Measurements from ENCODE around the gene TMEM129.
"Not testable (repeated sequence)": the region's sequence is repeated elsewhere in the genome, so short reads cannot be mapped to it uniquely, and the experiment has no call there.

TMEM129 gene

DNA sequence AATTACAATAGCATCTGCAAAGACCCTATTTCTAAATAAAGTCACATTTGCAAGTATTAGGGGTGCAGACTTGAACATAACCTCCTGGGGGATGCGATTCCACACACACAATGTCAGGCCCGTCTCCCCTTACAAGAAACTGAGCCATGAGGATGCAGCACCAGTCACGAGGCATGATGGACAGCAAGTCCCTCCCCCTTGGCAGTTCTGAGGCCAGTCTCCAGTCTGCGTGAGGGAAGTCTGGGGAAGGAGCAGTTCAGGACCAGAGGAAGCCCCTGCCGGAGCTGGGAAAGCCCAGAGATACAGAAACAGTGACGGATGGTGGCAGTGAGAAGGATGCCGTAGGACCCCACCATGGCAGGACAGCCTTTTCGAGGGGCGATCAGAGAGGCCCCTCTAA is 46.4 kb downstream of the TMEM129 start:
- H3K4me3 ChIP-seq (ENCODE audit: low read length): no peak overlapping the region
- TF ChIP-seq, protein P1, sequence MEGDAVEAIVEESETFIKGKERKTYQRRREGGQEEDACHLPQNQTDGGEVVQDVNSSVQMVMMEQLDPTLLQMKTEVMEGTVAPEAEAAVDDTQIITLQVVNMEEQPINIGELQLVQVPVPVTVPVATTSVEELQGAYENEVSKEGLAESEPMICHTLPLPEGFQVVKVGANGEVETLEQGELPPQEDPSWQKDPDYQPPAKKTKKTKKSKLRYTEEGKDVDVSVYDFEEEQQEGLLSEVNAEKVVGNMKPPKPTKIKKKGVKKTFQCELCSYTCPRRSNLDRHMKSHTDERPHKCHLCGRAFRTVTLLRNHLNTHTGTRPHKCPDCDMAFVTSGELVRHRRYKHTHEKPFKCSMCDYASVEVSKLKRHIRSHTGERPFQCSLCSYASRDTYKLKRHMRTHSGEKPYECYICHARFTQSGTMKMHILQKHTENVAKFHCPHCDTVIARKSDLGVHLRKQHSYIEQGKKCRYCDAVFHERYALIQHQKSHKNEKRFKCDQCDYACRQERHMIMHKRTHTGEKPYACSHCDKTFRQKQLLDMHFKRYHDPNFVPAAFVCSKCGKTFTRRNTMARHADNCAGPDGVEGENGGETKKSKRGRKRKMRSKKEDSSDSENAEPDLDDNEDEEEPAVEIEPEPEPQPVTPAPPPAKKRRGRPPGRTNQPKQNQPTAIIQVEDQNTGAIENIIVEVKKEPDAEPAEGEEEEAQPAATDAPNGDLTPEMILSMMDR (conservative IDR thresholded peaks at IDR 0.05; ENCODE audit: low read depth, low read length): no peak
- no peak for DNase-seq (ENCODE audit: low read depth)

DNA sequence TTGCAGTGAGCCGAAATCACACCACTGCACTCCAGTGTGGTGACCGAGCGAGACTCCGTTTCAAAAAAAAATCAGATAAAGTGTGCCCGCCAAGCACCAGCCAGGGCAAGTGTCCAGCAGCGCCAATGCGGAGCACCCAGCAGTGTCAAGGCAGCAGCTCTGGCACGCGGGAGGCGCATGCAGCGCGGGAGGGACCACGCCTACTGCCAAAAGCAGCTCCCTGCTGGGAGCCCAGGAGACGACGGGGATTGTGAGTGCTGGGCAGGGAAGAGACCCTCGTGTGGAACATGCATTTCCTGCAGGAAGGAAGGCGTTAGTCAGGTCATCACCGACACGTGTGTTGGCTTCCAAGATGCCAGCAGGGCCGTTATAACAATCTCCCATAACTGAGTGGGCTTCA is 47.5 kb downstream of the TMEM129 start:
- H3K4me3 ChIP-seq (ENCODE audit: low read length): no peak overlapping the region
- DNase-seq (ENCODE audit: low read depth): no peak
- TF ChIP-seq, protein P1 (conservative IDR thresholded peaks at IDR 0.05; ENCODE audit: low read depth, low read length): no peak

GRCh38 chr4:1671011-1671410 is 50.1 kb downstream of the TMEM129 start:
- not testable (repeated sequence) for DNase-seq (ENCODE audit: low read depth); H3K4me3 ChIP-seq (ENCODE audit: low read length)

- H3K4me3 ChIP-seq (ENCODE audit: low read length): no peak overlapping the region
- TF ChIP-seq, protein P1 (conservative IDR thresholded peaks at IDR 0.05; ENCODE audit: low read depth, low read length): no peak
- DNase-seq (ENCODE audit: low read depth): no peak
Measured at GRCh38 chr4:1670279-1670678, 50.8 kb downstream of the TMEM129 start.

DNA sequence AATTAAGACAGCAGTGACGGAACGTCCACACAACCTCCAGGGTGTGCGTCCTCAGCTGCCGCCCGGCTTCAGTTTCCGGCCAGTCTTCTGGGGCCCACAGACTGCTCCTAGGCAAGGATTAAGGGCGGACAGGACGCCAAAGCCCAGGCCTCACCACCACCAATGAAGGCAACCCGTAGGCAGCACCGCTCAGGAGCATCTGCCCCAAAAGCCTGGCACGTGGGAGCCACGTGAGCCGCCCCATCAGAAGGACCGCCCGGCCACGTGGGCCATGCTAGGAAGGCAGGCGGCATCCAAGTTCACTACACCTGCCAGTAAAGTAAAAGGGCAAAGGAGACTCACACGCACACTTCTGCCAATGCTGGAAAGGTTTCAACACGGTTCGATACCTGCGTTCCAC is 51.3 kb downstream of the TMEM129 start:
- no peak overlapping the region for H3K4me3 ChIP-seq (ENCODE audit: low read length)
- TF ChIP-seq, protein P1 (conservative IDR thresholded peaks at IDR 0.05; ENCODE audit: low read depth, low read length): no peak
- no peak for DNase-seq (ENCODE audit: low read depth)

DNA sequence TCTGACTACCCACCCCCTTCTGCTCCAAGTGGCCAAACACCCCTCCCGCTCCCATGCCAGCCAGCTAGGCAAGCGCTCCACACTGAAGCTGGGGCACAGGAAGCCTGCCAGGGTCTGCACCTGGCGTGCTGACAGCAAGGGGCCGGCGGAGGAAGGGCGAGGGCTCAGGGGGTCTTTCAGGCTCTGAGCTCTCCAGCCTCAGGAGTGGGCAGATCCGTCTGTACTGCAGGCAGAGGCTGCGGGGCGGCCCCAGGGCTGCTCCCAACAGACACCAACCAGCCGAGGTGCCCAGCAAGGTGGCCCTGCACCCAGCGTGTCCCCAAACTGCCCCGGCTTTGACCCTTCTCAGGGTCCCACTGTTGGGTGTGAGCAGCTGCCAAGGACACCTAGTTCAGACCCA is 51.9 kb downstream of the TMEM129 start:
- DNase-seq (ENCODE audit: low read depth): no peak
- TF ChIP-seq, protein P1 (conservative IDR thresholded peaks at IDR 0.05; ENCODE audit: low read depth, low read length): no peak
- H3K4me3 ChIP-seq (ENCODE audit: low read length): no peak overlapping the region

GRCh38 chr4:1668488-1668840 is 52.7 kb downstream of the TMEM129 start:
- TF ChIP-seq, protein P1 (conservative IDR thresholded peaks at IDR 0.05; ENCODE audit: low read depth, low read length): no peak
- no peak overlapping the region for H3K4me3 ChIP-seq (ENCODE audit: low read length)
- no peak for DNase-seq (ENCODE audit: low read depth)

DNA sequence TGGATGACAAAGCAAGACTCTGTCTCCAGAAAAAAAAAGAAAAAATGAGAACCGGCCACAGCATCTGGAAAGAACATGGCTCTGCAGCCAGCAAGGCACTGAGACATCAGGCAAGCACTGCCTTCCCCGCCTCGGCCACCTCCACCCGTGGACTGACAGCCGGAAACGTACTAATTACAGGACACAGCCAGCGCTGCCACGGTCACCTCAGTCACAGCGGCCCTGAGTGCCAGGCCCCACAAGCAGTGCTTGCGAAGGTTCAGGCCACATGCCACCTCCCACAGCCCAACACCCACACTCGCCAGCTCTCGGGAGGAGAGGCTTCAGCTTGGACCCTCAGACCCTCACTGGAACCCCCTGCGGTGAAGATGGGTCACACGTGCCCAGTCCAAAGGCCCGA is 53.9 kb downstream of the TMEM129 start:
- DNase-seq (ENCODE audit: low read depth): no peak
- no peak overlapping the region for H3K4me3 ChIP-seq (ENCODE audit: low read length)
- TF ChIP-seq, protein P1 (conservative IDR thresholded peaks at IDR 0.05; ENCODE audit: low read depth, low read length): no peak
